Prostate gland (tissue), 2 donors: ENCODE results near the gene SPACDR. TPM values are rescaled to one million over a fixed set of nuclear protein-coding genes. Genes with fewer than 3 reads are reported as not detected.

Experiments
- DNase-seq: peaks from one replicate; pipeline ENCODE4 v3.0.0-alpha.2; 2019; ENCODE audit warnings: low spot score
- H3K27ac ChIP-seq, 2 donors: fragments of 200-600 bp; sonication (generic); 2 replicates each; pipeline ENCODE4 v1.5.1; 2017 to 2019
- H3K27me3 ChIP-seq: fragments of 200-600 bp; sonication (generic); replicated peaks from 2 replicates; pipeline ENCODE4 v1.5.1; 2019; ENCODE audit not compliant: insufficient read depth
- H3K36me3 ChIP-seq, 2 donors: fragments of 200-600 bp; sonication (generic); 1 replicate in 1 of 2; 2 replicates in 1 of 2; pipeline versions ENCODE4 v1.5.1 to v1.8.1; 2017 to 2019
- H3K4me1 ChIP-seq: fragments of 200-600 bp; sonication (generic); replicated peaks from 2 replicates; pipeline ENCODE4 v1.5.1; 2019
- H3K4me3 ChIP-seq, 2 donors: fragments of 200-600 bp; sonication (generic); 2 replicates each; pipeline ENCODE4 v1.5.1; 2017 to 2019
- H3K9me3 ChIP-seq: fragments of 200-600 bp; sonication (generic); 2 replicates; pipeline ENCODE4 v1.5.1; 2017
- POLR2A ChIP-seq: fragments of 450-650 bp; IDR thresholded peaks from one replicate; pipeline ENCODE4 v1.6.1; 2016; ENCODE audit warnings: antibody characterized with exemption, mild to moderate bottlenecking
- POLR2AphosphoS5 ChIP-seq: sonication (generic); formaldehyde crosslinking; IDR thresholded peaks from one replicate; pipeline ENCODE4 v1.6.1; 2017; ENCODE audit warnings: antibody characterized with exemption
- WGBS: methylation state at CpG from one replicate; pipeline ENCODE4 v1.1.5; 2018; 5-methylcytosine and 5-hydroxymethylcytosine counted together
- intact Hi-C: fragments of 100-400 bp; cut with DNase I; formaldehyde crosslinking; loops from one replicate; pipeline ENCODE4 v1.14.2; 2022
- total RNA-seq, 2 donors: library from RNA; depleted of rRNA; stranded (reverse); fragments of >200 nt; gene quantifications; one replicate each; pipeline ENCODE4 v1.1.0, GENCODE V29; 2016
- TF ChIP-seq, protein P1 (sequence below), 4 experiments: fragments of 200-600 bp in 2 of 4; fragments of 450-650 bp in 2 of 4; sonication (generic) in 2 of 4; IDR thresholded peaks; 1 replicate in 3 of 4; 2 replicates in 1 of 4; pipeline ENCODE4 v1.5.1; 2016 to 2019; ENCODE audit warnings: antibody characterized with exemption in 4 of 4, mild to moderate bottlenecking in 2 of 4, moderate library complexity in 2 of 4

SPACDR gene
- total RNA-seq, 2 donors from 2014 or later, result 11.9 TPM; not detected in 1

DNA sequence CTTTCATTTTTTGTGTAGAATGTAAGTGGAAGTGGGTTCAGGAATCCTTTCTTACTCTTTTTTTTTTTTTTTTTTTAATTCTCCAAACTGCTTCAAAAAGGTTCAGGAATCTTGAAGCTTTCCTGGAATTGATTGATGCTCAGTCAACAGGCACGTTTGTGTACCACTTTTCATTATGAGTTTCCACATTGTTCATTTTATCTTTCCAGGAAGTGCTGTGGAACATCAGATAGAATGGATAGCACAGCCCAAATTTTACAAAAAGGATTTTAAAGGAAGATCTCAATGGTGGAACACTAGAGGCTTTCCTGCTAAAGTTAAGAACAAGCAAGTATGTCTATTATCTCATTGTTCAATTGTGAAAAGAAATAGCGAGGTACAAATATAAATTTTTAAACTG is 25.9 kb downstream of the SPACDR start:
- Histone ChIP-seq H3K4me3 (no peak overlapping the region), H3K9me3 (no peaks in the 10 kb centered on the region), H3K36me3 (peaks cover 5 to 6% of the 10 kb centered on the region in 2 donors), H3K4me1 (peaks cover 11% of the 10 kb centered on the region), H3K27me3 (no peaks in the 10 kb centered on the region), H3K27ac (no peak overlapping the region)
- no peak for DNase-seq
- intact Hi-C loops, result no loop called here
- TF ChIP-seq POLR2A (no peak), POLR2AphosphoS5 (no peak)
- TF ChIP-seq, protein P1, sequence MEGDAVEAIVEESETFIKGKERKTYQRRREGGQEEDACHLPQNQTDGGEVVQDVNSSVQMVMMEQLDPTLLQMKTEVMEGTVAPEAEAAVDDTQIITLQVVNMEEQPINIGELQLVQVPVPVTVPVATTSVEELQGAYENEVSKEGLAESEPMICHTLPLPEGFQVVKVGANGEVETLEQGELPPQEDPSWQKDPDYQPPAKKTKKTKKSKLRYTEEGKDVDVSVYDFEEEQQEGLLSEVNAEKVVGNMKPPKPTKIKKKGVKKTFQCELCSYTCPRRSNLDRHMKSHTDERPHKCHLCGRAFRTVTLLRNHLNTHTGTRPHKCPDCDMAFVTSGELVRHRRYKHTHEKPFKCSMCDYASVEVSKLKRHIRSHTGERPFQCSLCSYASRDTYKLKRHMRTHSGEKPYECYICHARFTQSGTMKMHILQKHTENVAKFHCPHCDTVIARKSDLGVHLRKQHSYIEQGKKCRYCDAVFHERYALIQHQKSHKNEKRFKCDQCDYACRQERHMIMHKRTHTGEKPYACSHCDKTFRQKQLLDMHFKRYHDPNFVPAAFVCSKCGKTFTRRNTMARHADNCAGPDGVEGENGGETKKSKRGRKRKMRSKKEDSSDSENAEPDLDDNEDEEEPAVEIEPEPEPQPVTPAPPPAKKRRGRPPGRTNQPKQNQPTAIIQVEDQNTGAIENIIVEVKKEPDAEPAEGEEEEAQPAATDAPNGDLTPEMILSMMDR (IDR thresholded peaks at IDR 0.05), result no peak
- 49% methylated on average over 2 of the region's 2 CpGs for WGBS

DNA sequence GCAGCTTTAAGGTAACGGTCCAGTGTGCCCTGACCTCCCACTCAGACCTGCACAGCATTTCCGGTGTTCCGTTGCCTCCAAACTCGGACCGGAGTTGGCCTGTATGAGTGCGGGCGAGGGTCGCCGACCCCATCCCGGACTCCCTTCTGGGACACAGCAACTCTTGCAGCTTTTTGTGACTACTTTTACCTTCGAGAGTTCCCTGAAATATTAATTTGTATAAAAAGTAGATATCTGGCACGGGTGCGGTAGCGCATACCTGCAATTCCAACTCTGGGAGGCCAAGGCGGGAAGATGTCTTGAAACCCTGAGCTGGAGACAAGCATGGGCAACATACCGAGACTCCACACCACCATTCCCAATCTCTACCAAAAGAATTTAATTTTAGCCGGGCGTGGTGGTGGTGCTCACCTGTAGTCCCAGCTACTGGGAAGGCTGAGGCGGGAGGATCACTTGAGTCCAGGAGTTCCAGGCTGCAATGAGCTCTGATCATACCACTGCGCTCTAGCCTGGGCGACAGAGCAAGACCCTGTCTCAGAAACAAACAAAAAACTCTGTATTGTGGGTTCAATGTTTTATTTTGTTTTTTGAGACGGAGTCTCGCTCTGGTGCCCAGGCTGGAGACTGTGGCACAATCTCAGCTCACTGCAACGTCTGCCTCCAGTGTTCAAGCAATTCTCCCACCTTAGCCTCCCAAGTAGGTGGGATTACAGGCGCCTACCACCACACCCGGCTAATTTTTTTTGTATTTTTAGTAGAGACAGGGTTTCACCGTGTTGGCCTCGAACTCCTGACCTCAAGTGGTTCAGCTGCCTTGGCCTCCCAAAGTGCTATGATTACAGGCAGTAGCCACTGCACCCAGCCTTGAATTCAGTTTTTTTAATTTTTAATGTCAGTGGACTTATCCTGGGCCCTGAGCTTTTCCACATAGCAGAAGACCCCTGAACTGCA is 26.6 kb downstream of the SPACDR start:
- 94% methylated on average over 28 of the region's 28 CpGs for WGBS
- H3K4me3 ChIP-seq, result no peak overlapping the region
- no peaks in the 10 kb centered on the region for H3K27me3 ChIP-seq
- H3K27ac ChIP-seq, result peak overlapping the region; percentile 93 to 95
- intact Hi-C loops, result no loop called here
- peaks cover 5 to 7% of the 10 kb centered on the region in 2 donors for H3K36me3 ChIP-seq
- no peak for DNase-seq
- H3K4me1 ChIP-seq, result peaks cover 11% of the 10 kb centered on the region
- TF ChIP-seq POLR2A, result no peak
- TF ChIP-seq POLR2AphosphoS5, result no peak
- TF ChIP-seq, protein P1 (IDR thresholded peaks at IDR 0.05), result no peak
- H3K9me3 ChIP-seq, result no peaks in the 10 kb centered on the region

DNA sequence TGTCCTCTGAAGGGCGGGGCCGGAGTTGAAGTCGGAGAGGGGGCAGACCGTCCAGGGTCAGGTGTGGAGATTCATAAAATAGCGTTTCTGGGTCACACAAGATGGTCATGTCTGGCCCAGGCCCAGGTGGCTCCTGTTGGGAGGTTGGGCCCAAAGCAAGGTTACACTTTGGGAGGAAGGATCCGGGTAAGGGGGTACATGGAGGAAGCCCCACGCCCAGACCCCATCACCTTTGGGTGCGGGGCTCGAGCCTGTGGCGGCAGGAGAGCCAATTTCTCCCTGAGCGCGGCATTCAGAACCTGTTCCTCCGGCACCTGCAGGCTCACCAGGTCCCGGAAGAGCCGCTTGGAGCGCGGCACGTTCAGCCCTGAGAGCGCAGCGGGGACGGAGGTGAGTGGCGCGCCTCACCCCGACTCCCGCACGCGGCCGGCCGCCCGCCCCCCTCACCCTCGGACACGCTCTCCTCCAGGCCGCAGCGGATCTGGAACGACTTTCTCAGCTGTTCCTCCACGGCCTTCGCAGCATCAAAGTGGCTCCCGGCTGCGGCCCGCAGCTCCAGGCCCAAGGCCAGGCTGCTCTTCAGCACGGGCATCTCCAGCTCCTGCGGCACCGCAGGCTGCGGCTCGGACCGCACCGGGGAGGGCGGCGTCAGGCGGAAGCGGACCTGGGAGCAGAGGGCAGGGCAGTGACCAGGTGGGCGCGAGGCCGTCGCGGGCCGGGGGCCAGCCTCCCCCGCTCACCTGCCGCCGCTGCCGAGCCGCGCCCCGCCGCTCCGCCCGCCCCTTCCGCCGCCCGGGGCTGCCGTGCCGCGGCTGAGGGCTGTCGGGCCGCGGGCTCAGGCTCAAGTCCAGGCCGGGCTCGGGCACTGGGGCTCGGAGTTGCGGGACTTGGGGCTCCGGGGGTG is 28.4 kb downstream of the SPACDR start:
- H3K27ac ChIP-seq, result peak overlapping the region; percentile 93 to 95
- H3K36me3 ChIP-seq, result peaks cover 5 to 7% of the 10 kb centered on the region in 2 donors
- H3K9me3 ChIP-seq, result no peaks in the 10 kb centered on the region
- H3K4me3 ChIP-seq, result peak overlapping the region; percentile 80 to 84
- intact Hi-C loops, result no loop called here
- TF ChIP-seq POLR2AphosphoS5, result peak; percentile 44
- TF ChIP-seq, protein P1 (IDR thresholded peaks at IDR 0.05), result peak in 2 of 4 experiments; percentile 21 to 37
- peak; percentile 38 for TF ChIP-seq POLR2A
- DNase-seq, result peak; percentile 36
- H3K27me3 ChIP-seq, result no peaks in the 10 kb centered on the region
- peaks cover 27% of the 10 kb centered on the region for H3K4me1 ChIP-seq
- 2% methylated on average over 62 of the region's 81 CpGs for WGBS

DNA sequence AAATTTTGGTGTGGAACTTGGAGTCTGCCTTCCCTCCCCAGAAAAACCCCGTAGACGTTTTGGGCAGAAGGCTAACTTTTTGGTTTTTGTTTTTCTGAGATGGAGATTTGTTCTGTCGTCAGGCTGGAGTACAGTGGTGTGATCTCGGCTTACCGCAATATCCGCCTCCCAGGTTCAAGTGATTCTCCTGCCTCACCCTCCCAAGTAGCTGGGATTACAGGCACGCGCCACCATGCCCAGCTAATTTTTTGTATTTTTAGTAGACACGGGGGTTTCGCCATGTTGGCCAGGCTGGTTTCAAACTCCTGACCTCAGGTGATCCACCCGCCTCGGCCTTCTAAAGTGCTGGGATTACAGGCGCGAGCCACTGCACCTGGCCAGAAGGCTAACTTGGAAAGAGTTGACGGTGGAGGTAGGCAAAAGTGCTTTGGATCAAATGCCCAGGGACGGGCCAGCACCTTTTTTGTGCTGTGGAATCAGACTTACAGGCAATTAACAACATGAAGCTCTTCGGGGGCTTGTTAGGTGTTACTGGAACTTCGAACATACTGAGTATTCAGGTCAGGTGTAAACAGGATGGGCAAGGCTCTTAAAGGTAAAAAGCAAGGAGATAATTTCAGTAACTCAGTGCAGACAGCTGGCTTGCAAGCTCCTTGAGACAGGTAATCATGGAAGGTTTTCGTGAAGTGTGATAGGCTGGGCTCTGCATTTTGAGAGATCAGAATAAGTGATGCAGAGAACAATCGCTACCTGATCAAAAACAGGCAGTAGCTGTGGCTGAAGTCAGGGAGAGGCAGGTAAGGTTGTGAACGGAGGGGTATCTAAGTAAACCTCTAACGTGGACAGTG is 29.5 kb downstream of the SPACDR start:
- intact Hi-C loops, result no loop called here

More for the DNA sequence above, 29.5 kb downstream of the SPACDR start:
- Histone ChIP-seq H3K36me3 (peaks cover 5 to 7% of the 10 kb centered on the region in 2 donors), H3K4me1 (peaks cover 29% of the 10 kb centered on the region), H3K27me3 (no peaks in the 10 kb centered on the region), H3K27ac (peak overlapping the region; percentile 93 to 95), H3K4me3 (peak overlapping the region in 1 of 2 donors; percentile 80), H3K9me3 (no peaks in the 10 kb centered on the region)
- no peak for DNase-seq
- WGBS, result 77% methylated on average over 22 of the region's 22 CpGs
- no peak for TF ChIP-seq POLR2AphosphoS5
- TF ChIP-seq POLR2A, result no peak
- TF ChIP-seq, protein P1 (IDR thresholded peaks at IDR 0.05), result no peak
